SK-N-SH treated with all-trans-retinoic acid at 6 μM for 48 hours (cell line): ENCODE measurements around the gene TXN2.
"Not testable (repeated sequence)": the region's sequence is repeated elsewhere in the genome, so short reads cannot be mapped to it uniquely, and the experiment has no call there.

Experiments used
- ATAC-seq: fragments of 200-7000 bp; cut with Tn5 transposase; 3 replicates; pipeline ENCODE4 v1.9.1; 2020; ENCODE audit warnings: mild to moderate bottlenecking, moderate library complexity
- ARNTL ChIP-seq: fragments of 450-650 bp; formaldehyde crosslinking; IDR thresholded peaks from 2 replicates; pipeline ENCODE4 v1.5.0; 2020; ENCODE audit warnings: low read depth, mild to moderate bottlenecking, moderate library complexity, borderline replicate concordance
- BACH2 ChIP-seq: fragments of 250-450 bp; sonication (Bioruptor Pico); IDR thresholded peaks from 2 replicates; pipeline ENCODE4 v1.9.0; 2021; ENCODE audit warnings: mild to moderate bottlenecking, borderline replicate concordance
- CREB5 ChIP-seq: fragments of 250-450 bp; sonication (Bioruptor Pico); IDR thresholded peaks from 2 replicates; pipeline ENCODE4 v1.5.1; 2020; ENCODE audit warnings: low read depth, mild to moderate bottlenecking, moderate library complexity
- CSDC2 ChIP-seq: fragments of 250-450 bp; sonication (Bioruptor Pico); IDR thresholded peaks from 2 replicates; pipeline ENCODE4 v1.5.0; 2020; ENCODE audit warnings: mild to moderate bottlenecking, moderate library complexity
- CSRNP3 ChIP-seq: fragments of 250-450 bp; sonication (Bioruptor Pico); IDR thresholded peaks from 2 replicates; pipeline ENCODE4 v1.5.1; 2021; ENCODE audit warnings: mild to moderate bottlenecking, moderate library complexity
- ESRRG ChIP-seq: fragments of 250-450 bp; sonication (Bioruptor Pico); IDR thresholded peaks from 2 replicates; pipeline ENCODE4 v1.6.1; 2021; ENCODE audit warnings: mild to moderate bottlenecking
- GLIS3 ChIP-seq: fragments of 250-450 bp; sonication (Bioruptor Pico); IDR thresholded peaks from 2 replicates; pipeline ENCODE4 v1.5.0; 2020; ENCODE audit warnings: mild to moderate bottlenecking, moderate library complexity
- ISL1 ChIP-seq: fragments of 250-450 bp; sonication (Bioruptor Pico); IDR thresholded peaks from 2 replicates; pipeline ENCODE4 v2.1.2; 2022; ENCODE audit warnings: mild to moderate bottlenecking, moderate library complexity
- OSR1 ChIP-seq: fragments of 250-450 bp; sonication (Bioruptor Pico); IDR thresholded peaks from 2 replicates; pipeline ENCODE4 v1.8.0; 2022; ENCODE audit warnings: moderate library complexity, mild to moderate bottlenecking, inconsistent platforms
- PATZ1 ChIP-seq: fragments of 250-450 bp; sonication (Bioruptor Pico); IDR thresholded peaks from 2 replicates; pipeline ENCODE4 v1.8.0; 2020; ENCODE audit warnings: mild to moderate bottlenecking, moderate library complexity, borderline replicate concordance
- PPARA ChIP-seq: fragments of 250-450 bp; sonication (Bioruptor Pico); IDR thresholded peaks from 2 replicates; pipeline ENCODE4 v1.5.0; 2020; ENCODE audit warnings: mild to moderate bottlenecking, borderline replicate concordance
- RARB ChIP-seq: fragments of 250-450 bp; sonication (Bioruptor Pico); IDR thresholded peaks from 2 replicates; pipeline ENCODE4 v1.8.0; 2021; ENCODE audit warnings: mild to moderate bottlenecking, moderate library complexity
- SNAI2 ChIP-seq: fragments of 250-450 bp; sonication (Bioruptor Pico); IDR thresholded peaks from 2 replicates; pipeline ENCODE4 v1.5.0; 2020; ENCODE audit warnings: mild to moderate bottlenecking, moderate library complexity
- TCF4 ChIP-seq: fragments of 250-450 bp; sonication (Bioruptor Pico); IDR thresholded peaks from 2 replicates; pipeline ENCODE4 v1.8.0; 2021; ENCODE audit warnings: mild to moderate bottlenecking, moderate library complexity, borderline replicate concordance
- TOX ChIP-seq: fragments of 250-450 bp; sonication (Bioruptor Pico); IDR thresholded peaks from 2 replicates; pipeline ENCODE4 v1.8.0; 2021; ENCODE audit warnings: mild to moderate bottlenecking, moderate library complexity, borderline replicate concordance
- ZC3H10 ChIP-seq: fragments of 250-450 bp; sonication (Bioruptor Pico); IDR thresholded peaks from 2 replicates; pipeline ENCODE4 v1.5.1; 2021; ENCODE audit warnings: mild to moderate bottlenecking, moderate library complexity
- ZFP30 ChIP-seq: fragments of 450-650 bp; formaldehyde crosslinking; IDR thresholded peaks from 2 replicates; pipeline ENCODE4 v1.5.0; 2022; ENCODE audit warnings: mild to moderate bottlenecking, moderate library complexity
- ZNF565 ChIP-seq: fragments of 450-650 bp; formaldehyde crosslinking; conservative IDR thresholded peaks from 2 replicates; pipeline ENCODE4 v1.5.0; 2020; ENCODE audit warnings: low read depth, mild to moderate bottlenecking, moderate library complexity
- ZNF8 ChIP-seq: fragments of 450-650 bp; formaldehyde crosslinking; IDR thresholded peaks from 2 replicates; pipeline ENCODE4 v1.5.0; 2020; ENCODE audit warnings: mild to moderate bottlenecking, moderate library complexity
- TF ChIP-seq, protein P1 (sequence below): fragments of 250-450 bp; sonication (Bioruptor Pico); IDR thresholded peaks from 2 replicates; pipeline ENCODE4 v1.8.0; 2021; ENCODE audit warnings: low read depth, mild to moderate bottlenecking, moderate library complexity, borderline replicate concordance

The TXN2 gene

DNA sequence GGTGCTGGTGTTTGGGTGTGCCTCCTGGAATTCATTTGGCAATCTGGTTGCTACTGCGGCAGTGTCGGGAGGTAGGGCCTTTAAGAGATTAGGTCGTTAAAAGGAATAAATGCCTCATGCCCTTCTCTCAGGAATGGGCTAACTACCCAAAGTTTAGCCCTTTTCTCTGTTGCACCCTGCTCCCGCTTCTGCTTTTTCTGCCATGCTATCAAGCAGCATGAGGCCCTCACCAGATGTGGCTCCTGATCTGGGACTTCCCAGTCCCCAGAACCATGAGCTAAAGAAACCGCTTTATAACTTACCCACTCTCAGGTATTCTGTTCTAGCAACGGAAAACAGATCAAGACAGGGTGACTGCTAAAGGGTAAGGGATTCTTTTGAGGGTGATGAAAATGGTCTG lies 41.2 kb upstream of the TXN2 start:
- no peak for ATAC-seq
- TF ChIP-seq CSRNP3 (CRISPR knock-in tag) = no peak
- no peak for TF ChIP-seq ZC3H10
- no peak for TF ChIP-seq ZFP30
- TF ChIP-seq BACH2 (CRISPR knock-in tag) = no peak
- TF ChIP-seq, protein P1, sequence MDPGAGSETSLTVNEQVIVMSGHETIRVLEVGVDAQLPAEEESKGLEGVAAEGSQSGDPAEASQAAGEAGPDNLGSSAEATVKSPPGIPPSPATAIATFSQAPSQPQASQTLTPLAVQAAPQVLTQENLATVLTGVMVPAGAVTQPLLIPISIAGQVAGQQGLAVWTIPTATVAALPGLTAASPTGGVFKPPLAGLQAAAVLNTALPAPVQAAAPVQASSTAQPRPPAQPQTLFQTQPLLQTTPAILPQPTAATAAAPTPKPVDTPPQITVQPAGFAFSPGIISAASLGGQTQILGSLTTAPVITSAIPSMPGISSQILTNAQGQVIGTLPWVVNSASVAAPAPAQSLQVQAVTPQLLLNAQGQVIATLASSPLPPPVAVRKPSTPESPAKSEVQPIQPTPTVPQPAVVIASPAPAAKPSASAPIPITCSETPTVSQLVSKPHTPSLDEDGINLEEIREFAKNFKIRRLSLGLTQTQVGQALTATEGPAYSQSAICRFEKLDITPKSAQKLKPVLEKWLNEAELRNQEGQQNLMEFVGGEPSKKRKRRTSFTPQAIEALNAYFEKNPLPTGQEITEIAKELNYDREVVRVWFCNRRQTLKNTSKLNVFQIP (CRISPR knock-in tag) = no peak
- no peak for TF ChIP-seq OSR1
- TF ChIP-seq TOX = no peak
- no peak for TF ChIP-seq PATZ1
- no peak for TF ChIP-seq PPARA (CRISPR knock-in tag)

GRCh38 chr22:36520423-36520822 lies 39.0 kb upstream of the TXN2 start:
- TF ChIP-seq ARNTL (CRISPR knock-in tag) = no peak
- no peak for TF ChIP-seq ZNF565
- no peak for TF ChIP-seq TCF4
- no peak for TF ChIP-seq TOX
- no peak for TF ChIP-seq CSDC2 (CRISPR knock-in tag)
- TF ChIP-seq CSRNP3 (CRISPR knock-in tag) = no peak
- no peak for TF ChIP-seq RARB (CRISPR knock-in tag)
- TF ChIP-seq SNAI2 (CRISPR knock-in tag) = no peak
- no peak for TF ChIP-seq ESRRG (CRISPR knock-in tag)
- TF ChIP-seq ZFP30 = no peak
- no peak for TF ChIP-seq GLIS3 (CRISPR knock-in tag)
- no peak for TF ChIP-seq CREB5 (CRISPR knock-in tag)
- no peak for TF ChIP-seq PPARA (CRISPR knock-in tag)
- TF ChIP-seq ISL1 (CRISPR knock-in tag) = no peak
- TF ChIP-seq ZNF8 (CRISPR knock-in tag) = no peak
- TF ChIP-seq ZC3H10 = no peak
- TF ChIP-seq, protein P1 (CRISPR knock-in tag) = no peak
- no peak for TF ChIP-seq PATZ1
- ATAC-seq = no peak

DNA sequence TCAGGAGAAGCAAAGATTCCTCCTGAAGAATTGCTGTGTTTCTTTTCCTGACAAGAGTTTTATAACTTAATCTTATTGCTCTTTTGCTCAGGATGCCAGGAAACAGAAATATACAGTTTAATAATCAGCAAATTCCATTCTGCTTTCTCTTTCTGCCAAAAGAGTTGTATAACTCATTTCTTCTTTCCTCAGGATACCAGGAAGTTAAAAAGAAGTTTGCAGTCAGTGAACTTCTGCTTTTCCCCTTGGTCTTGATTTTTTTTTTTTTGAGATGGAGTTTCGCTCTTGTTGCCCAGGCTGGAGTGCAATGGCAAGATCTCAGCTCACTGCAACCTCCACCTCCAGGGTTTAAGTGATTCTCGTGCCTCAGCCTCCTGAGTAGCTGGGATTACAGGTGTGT lies 38.5 kb upstream of the TXN2 start:
- not testable (repeated sequence) for ATAC-seq
